ENCODE results near the gene HMCN1.

HMCN1 gene

GRCh38 chr1:185808631-185809030 is 74.4 kb downstream of the HMCN1 start:
- DNase-seq, result no peak

GRCh38 chr1:185811073-185811709 is 77.0 kb downstream of the HMCN1 start:
- DNase-seq, result no peak

GRCh38 chr1:185812934-185813333 is 78.7 kb downstream of the HMCN1 start:
- no peak for DNase-seq

GRCh38 chr1:185813401-185813979 is 79.3 kb downstream of the HMCN1 start:
- no peak for DNase-seq

- no peak for DNase-seq
These were observed 82.3 kb downstream of the HMCN1 start for GRCh38 chr1:185816460-185816859.

GRCh38 chr1:185819798-185820197 is 85.6 kb downstream of the HMCN1 start:
- no peak for DNase-seq

- DNase-seq, result no peak
These were observed 87.6 kb downstream of the HMCN1 start for GRCh38 chr1:185821612-185822385.

- no peak for DNase-seq
These were observed 89.3 kb downstream of the HMCN1 start for GRCh38 chr1:185823467-185823866.

GRCh38 chr1:185824106-185824505 is 89.9 kb downstream of the HMCN1 start:
- DNase-seq, result no peak

- no peak for DNase-seq
These were observed 91.4 kb downstream of the HMCN1 start for GRCh38 chr1:185825556-185825955.

- DNase-seq, result no peak
These were observed 100.2 kb downstream of the HMCN1 start for GRCh38 chr1:185834371-185834905.

GRCh38 chr1:185835191-185835590 is 101.0 kb downstream of the HMCN1 start:
- no peak for DNase-seq

- no peak for DNase-seq
These were observed 103.5 kb downstream of the HMCN1 start for GRCh38 chr1:185837711-185838110.

GRCh38 chr1:185838111-185838510 is 103.9 kb downstream of the HMCN1 start:
- DNase-seq, result no peak

GRCh38 chr1:185840880-185841279 is 106.7 kb downstream of the HMCN1 start:
- no peak for DNase-seq

GRCh38 chr1:185843297-185843869 is 109.2 kb downstream of the HMCN1 start:
- DNase-seq, result no peak

- no peak for DNase-seq
These were observed 109.8 kb downstream of the HMCN1 start for GRCh38 chr1:185843986-185844385.

- DNase-seq, result no peak
These were observed 112.7 kb downstream of the HMCN1 start for GRCh38 chr1:185846672-185847444.

GRCh38 chr1:185849014-185849413 is 114.8 kb downstream of the HMCN1 start:
- DNase-seq, result no peak

GRCh38 chr1:185850366-185850765 is 116.2 kb downstream of the HMCN1 start:
- DNase-seq, result no peak

GRCh38 chr1:185853739-185854138 is 119.5 kb downstream of the HMCN1 start:
- DNase-seq, result no peak

- DNase-seq, result no peak
These were observed 122.3 kb downstream of the HMCN1 start for GRCh38 chr1:185856482-185856881.

GRCh38 chr1:185857442-185857841 is 123.3 kb downstream of the HMCN1 start:
- DNase-seq, result no peak

All from activated CD4-positive, alpha-beta T cell treated with anti-CD3 and anti-CD28 coated beads for 4 hours (primary cell).